HS-5 (cell line): ENCODE measurements around the gene SGSH.

Experiments
- DNase-seq: peaks from one replicate; pipeline ENCODE4 v3.0.0-alpha.2; 2012; ENCODE audit warnings: low read depth

Gene SGSH

GRCh38 chr17:80227156-80227555 is 7.0 kb upstream of the SGSH start:
- DNase-seq = no peak

DNA sequence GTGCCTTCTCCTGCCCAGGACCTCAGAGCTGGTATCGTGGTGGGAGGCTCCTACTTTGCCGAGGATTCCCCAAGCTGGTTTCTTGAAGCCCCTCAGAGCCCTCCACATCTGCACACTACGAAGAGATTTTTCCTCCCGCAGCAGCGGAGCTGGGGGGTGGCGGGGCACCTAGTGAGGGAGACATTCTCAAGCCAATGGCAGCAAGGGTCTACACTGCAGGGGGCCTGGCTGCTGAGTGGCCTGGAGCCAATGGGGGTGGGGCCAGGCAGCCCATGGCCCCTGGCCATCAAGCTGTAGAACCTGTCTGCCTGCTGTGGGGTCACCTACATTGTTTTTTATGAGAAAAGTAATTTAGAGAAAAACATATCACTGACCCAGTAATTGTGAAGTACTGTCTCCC is 5.1 kb upstream of the SGSH start:
- no peak for DNase-seq

DNA sequence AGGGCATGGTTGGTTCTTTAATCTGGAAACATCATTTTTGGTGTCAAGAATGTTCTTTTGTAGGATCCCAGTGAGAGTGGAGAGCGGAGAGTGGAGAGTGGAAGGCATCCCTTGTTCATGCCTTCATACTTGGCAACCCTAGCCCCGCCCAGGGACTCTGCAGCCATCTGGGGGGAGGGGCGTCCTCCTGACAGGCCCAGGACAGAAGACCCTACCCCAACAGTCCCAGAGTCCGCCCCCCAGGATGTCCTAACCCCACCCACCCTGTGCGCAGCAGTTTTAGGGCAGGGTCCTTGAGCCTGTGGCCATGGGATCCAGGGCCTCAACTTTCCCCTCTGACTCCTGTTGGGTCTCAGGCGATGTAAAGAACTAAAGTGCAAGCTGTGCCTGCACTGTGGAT is 4.5 kb upstream of the SGSH start:
- DNase-seq = no peak

- DNase-seq = no peak
These were observed 3.8 kb upstream of the SGSH start for GRCh38 chr17:80223838-80224497.

- DNase-seq = no peak
These were observed 3.1 kb upstream of the SGSH start for GRCh38 chr17:80223142-80223815.

GRCh38 chr17:80222376-80223141 is 2.4 kb upstream of the SGSH start:
- no peak for DNase-seq

DNA sequence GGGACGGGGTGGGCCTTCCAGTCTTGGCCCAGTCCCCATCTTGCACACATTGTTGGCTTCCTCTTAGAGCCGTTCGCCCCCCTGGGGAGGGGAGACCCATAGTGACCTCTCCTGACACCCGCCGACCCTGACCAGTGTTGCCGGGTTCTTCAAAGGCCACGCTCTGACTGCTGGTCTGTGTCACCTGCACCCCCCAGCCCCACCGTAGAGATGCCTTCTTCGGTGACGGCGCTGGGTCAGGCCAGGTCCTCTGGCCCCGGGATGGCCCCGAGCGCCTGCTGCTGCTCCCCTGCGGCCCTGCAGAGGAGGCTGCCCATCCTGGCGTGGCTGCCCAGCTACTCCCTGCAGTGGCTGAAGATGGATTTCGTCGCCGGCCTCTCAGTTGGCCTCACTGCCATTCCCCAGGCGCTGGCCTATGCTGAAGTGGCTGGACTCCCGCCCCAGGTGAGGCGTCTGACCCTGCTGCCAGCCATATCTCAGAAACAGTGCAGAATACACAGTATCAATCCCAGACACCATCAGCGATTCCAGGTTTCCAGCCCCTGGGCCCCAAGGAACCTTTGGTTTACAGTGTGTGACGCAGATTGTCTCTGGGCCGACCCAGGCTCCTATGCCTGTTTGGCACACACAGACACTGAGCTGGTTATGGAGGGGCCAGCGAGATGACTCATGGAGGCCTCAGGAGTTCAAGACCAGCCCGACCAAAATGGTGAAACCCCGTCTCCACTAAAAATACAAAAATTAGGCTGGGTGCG is 1.4 kb upstream of the SGSH start:
- DNase-seq = no peak

GRCh38 chr17:80220736-80221215 is 643 bp upstream of the SGSH start:
- DNase-seq = no peak

DNA sequence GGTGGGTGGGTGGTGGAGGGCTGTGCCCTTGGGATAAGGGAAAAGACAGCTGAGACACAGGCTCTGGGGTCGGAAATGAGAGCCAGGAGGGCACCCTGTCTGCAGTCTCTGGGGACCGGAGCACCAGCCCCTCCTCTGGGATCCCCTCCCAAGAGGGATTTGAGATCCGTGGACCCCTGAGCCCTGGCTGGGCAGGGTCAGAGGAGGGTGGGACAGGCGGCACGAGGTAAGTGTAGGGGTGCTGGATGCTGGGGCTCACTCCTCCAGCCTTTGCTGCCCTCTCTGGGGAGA is 425 bp downstream of the SGSH start:
- DNase-seq = no peak

GRCh38 chr17:80219013-80219762 is 945 bp downstream of the SGSH start:
- DNase-seq = peak; percentile 47

GRCh38 chr17:80218391-80218790 is 1.7 kb downstream of the SGSH start:
- no peak for DNase-seq

DNA sequence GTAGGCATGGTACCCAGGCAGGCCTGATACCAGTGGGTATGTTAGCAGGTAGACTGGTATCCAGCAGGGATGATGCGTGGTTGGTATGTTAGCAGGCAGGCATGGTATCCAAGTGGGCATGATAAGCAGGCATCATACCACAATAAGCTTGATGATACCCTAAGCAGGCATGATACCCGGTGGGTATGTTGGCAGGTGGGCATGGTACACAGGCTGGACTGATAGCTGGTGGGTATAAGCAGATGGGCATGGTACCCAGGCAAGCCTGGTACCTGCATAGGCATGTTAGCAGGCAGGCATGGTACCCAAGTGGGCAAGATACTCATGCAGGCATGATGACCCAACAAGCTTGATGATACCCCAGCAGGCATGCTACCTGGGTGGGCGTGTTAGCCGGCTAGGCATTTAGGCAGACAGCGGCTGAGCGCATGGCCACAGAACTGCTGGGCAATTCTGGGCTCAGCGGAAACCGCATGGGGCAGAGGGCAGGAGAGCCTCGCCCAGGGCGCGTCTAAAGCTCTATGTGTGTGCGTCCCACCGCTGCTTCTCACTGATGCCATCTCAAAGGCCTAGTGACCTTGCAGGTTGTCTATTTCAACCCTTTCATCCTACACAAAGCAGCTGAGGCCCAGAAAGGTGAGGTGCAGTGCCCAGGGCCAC is 2.3 kb downstream of the SGSH start:
- DNase-seq = no peak

DNA sequence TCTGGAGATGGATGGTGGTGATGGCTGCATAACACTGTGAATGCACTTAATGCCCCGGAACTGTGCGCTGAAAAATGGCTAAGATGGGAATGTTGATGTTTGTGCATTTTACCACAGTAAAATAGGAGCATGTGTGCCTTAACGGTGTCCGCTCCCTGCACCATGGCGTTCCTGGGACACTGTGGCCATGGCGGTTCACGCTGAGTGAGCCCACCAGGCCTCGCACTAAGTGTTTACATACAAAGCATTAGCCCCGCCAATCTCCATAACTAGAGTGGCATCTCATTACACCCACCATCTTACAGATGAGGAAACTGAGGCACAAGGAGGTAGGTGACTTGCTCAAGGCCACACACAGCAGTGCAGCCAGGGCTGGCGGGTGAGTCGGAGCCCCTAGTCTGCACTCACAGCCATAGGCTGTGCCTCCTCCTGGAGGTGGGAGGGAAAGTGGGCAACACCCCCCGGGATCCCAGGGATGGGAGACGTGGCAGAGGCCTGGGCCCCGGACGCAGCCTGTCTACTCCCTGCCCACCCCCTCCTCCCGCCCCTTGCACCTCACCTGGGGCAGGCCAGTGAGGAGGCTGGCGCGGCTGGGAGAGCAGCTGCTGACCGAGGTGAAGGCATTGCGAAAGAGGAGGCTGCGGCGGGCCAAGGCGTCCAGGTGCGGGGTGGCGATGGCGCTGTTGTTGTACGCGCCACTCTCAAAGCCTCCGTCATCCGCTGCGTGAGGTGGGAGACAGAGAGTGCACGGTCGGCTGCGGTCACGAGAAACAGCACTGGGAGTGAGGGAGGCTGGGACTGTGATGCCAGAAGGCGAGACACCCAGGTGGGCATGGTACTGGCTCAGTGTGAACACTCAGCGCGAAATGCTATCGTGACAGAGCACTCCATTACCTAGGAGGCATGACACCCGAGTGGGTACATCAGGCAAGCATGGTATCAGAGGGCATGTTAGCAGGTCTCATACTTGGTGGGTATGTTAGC is 3.4 kb downstream of the SGSH start:
- no peak for DNase-seq

DNA sequence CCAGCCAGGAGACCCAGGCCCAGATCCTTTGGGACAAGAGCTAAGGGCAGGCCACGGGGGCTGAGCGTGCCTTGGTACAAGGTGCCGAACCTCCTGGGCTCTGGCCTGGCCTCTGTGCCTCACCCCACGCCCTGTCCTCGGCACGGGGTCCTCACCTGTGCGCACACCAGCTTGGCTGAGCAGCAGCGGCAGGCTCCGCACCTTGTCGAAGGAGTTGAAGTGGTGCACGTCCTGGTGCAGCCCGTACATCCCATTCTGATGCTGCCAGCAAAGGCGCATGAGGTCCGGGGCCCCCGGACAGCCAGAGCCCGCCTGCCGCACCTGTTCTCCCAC is 5.3 kb downstream of the SGSH start:
- no peak for DNase-seq

- DNase-seq = no peak
These were observed 5.9 kb downstream of the SGSH start for GRCh38 chr17:80214012-80214877.

DNA sequence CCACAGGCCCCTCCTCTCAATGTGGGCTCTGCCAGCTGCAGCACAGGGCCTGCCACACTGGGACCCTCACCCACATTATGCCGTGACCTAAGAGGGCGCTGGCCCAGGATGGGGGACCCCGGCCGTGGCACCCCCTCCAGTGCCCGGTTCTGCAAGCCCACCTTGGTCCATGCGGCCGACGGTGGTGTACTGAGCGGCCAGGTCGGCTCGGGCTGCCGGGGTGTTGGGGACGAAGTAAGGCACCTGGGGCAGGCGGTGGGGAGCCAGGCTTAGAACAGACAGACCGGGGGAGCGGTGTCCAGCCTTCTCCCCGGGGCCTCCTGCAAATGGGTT is 6.5 kb downstream of the SGSH start:
- DNase-seq = no peak

- DNase-seq = no peak
These were observed 7.0 kb downstream of the SGSH start for GRCh38 chr17:80212962-80213642.

GRCh38 chr17:80212511-80212910 is 7.6 kb downstream of the SGSH start:
- no peak for DNase-seq

GRCh38 chr17:80212109-80212508 is 8.0 kb downstream of the SGSH start:
- DNase-seq = no peak
